Superior temporal gyrus (tissue), 1 donor: ENCODE measurements around the gene DMAP1.
"Not testable (repeated sequence)": the region's sequence is repeated elsewhere in the genome, so short reads cannot be mapped to it uniquely, and the experiment has no call there.

Experiments used
- DNase-seq: peaks from one replicate; pipeline ENCODE4 v3.0.0-alpha.2; 2016; ENCODE audit errors: extremely low spot score

Gene DMAP1

GRCh38 chr1:44213222-44214112, at the start of gene DMAP1:
TSS of gene DMAP1 (plus strand) at chr1:44213471. CDS start at chr1:44213754, 283 bp downstream.
- peak; percentile 94 for DNase-seq

GRCh38 chr1:44168520-44169098, 44.7 kb upstream of the DMAP1 start:
- no peak for DNase-seq

GRCh38 chr1:44170281-44170823, 42.9 kb upstream of the DMAP1 start:
- DNase-seq, result no peak

DNA sequence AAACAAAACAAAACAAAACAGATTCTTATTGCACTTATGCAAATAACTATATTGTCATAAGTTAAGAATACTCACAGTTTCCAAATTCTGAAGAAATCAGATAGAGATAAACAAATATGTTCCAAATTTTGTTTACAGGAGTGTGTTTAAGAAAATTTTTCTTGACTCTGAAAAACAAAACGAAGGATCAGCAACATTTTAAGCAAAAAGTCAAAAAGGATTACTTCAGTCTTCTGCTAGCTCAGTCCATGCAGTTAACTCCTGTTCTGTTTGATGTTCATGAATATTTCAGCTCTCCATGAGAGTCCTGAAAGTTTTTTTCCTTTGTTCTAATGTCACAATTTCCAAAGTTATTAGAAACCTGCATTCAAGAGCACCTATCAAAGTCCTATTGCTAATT, 38.6 kb upstream of the DMAP1 start:
- no peak for DNase-seq

DNA sequence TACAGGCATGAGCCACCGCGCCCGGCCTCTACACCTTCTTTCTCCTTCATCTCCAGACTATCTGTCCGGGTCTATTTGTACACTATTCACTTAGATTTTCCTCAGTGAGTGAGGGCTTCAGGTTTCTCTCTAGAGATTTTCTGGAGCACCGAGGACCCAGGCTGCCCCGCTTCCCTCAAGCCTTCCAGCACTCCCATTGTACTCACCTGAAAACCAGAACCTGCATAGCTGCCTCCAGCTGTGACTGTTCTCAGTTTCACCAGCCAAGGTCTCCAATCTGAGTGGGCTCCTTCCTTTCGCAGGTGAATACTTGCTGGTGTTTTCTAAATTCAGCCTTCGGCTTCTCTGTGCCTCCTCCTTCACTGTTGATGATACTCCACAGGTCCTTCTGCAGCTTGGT, 12.9 kb upstream of the DMAP1 start:
- DNase-seq, result no peak

GRCh38 chr1:44206545-44206944, 6.7 kb upstream of the DMAP1 start:
- not testable (repeated sequence) for DNase-seq

DNA sequence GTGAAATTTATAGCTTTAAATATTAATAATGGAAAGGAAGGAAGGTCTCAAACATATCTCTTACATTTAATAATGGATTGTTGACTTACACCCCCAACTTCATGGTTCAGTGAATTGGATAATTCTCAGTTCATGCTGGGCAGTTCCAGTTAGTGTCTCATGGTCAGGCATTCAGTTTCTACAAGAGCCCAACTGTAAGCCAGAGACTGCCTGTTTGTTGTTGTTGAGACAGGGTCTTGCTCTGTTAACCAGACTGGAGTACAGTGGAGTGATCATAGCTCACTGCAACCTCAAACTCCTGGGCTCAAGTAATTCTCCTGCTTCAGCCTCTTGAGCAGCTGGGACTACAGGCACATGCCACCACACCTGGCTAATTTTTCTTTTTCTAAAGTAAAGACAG, 5.0 kb upstream of the DMAP1 start:
- DNase-seq, result no peak

- DNase-seq, result no peak
Observed at GRCh38 chr1:44210595-44210994, 2.7 kb upstream of the DMAP1 start.

DNA sequence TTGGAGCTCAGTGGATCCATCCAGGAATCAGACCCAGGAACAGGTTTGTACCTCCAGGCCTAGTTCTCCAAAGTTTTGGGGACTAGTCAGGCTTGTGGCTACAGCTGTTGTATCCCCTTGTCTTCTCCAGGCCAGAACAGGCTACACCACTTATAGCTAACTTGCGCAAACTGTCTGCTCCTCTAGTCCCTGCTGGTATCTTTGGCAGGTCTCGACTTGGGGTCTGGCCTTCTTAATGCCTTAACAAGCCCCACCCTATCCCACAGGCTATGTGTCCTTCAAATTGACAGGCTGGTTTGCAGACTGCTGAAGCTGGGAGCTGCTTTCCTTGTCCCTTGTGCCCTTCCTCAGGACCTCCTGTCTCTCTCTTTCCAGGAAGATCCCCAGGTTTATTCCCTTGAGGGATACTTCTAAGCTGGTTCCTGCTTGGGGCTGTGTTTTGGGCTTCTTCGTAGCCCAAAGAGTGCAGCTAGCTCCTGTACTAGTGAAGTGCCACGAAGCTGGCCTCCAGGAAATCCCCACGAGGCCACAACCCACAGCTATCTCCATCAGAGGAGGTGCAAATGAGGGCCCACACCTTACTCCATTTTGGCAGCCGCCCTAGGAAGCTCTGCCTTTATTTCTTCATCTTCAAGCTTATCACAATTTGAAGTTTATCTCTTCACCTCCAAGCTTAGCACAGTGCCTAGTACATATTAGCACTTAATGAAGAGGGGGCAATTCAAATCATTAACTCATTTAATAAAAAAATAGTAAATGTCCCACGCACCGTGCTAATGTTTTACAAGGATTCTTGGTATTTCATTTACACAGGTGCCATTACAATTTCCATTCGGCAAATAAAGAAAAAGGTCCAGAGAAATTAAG, 683 bp upstream of the DMAP1 start:
- DNase-seq, result no peak

DNA sequence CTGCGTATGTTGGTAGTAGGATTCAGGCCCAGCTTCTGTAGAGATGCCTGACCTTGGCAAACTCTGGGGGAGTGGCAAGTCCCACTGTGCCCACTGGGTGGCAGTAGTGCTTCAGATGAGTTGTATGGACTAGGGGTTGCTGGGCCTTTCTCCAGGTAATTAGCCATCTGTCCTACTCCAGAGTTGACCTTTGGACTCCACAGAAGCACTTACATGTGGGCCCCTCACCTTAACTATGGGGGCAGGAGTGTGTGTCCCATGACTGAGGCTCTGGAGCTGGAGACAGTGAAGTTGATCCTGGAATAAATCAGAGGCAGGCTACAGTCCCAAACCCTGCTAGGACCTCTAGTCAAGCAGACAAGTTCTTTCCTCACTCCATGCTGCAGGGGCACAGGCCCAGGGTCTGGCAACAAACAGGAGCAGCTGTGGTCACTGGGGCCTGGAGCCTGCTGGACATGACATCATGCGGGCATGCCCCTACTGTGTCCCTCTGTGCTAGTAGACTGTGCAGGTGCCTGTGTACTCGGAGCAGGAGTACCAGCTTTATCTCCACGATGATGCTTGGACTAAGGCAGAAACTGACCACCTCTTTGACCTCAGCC, 4.6 kb downstream of the DMAP1 start:
- DNase-seq, result peak; percentile 91

DNA sequence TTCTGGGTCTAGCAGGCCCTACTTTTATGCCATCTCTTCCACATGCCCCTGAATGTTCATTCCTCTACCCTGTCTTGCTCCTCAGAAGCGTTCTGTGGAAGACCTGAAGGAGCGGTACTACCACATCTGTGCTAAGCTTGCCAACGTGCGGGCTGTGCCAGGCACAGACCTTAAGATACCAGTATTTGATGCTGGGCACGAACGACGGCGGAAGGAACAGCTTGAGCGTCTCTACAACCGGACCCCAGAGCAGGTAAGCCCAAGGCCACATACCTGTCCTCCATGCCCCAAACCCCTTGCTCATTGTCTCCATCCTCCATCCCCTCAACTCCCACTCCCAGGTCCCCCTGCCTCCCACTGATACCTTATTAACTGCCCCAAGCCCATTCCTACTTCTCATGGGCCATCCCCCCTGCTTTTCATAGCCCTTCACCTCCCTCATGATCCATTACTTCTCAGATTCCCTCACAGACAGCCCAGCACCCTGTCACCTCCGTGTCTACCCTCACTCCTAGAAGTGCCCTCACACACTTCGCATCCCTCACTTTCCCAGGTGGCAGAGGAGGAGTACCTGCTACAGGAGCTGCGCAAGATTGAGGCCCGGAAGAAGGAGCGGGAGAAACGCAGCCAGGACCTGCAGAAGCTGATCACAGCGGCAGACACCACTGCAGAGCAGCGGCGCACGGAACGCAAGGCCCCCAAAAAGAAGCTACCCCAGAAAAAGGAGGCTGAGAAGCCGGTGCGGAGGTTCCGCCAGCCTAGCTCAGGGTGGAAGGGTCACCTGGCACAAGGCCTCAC, 5.4 kb downstream of the DMAP1 start:
- DNase-seq, result no peak

GRCh38 chr1:44219301-44219626, 6.0 kb downstream of the DMAP1 start:
- DNase-seq, result no peak

DNA sequence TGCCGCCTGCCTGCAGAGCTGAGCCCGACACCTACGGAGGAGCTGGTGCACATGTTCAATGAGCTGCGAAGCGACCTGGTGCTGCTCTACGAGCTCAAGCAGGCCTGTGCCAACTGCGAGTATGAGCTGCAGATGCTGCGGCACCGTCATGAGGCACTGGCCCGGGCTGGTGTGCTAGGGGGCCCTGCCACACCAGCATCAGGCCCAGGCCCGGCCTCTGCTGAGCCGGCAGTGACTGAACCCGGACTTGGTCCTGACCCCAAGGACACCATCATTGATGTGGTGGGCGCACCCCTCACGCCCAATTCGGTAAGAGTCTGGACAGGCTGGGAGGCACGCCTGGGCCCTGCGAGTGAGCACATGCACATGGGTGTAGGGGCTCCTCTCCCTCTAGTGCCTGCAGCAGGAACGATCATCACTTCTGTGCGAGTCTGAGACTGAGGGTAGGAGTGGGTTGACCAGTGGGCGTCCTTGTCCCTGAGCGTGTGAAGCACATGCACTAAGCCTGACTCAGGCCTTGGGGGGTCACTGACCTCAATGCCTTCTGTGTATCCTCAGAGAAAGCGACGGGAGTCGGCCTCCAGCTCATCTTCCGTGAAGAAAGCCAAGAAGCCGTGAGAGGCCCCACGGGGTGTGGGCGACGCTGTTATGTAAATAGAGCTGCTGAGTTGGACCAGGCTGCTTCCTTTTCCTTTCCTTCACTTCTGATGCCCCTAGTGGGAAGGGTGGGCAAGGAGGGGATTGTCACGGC, 6.9 kb downstream of the DMAP1 start:
- DNase-seq, result peak; percentile 26

- no peak for DNase-seq
Observed at GRCh38 chr1:44220755-44221154, 7.5 kb downstream of the DMAP1 start.

DNA sequence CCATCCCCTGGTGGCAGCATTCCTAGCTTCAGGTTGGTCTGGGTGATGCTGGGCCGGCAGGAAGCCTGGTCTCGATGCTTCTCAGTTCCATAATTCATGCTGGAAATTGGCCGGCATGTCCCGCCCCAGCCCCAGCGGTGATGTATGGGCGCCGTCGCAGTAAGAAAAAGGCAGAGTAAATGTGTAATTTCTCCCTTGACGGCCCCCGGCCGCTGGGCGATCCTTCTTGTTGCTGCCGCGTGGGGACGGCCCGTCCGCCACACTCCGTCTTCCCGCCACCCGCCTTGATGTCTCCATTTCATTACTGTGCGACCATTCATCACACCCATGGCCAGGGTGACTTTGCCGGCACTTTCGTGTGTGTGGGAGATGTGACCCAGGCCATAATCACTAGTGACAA, 8.5 kb downstream of the DMAP1 start:
- no peak for DNase-seq

GRCh38 chr1:44222397-44223186, 9.3 kb downstream of the DMAP1 start:
- no peak for DNase-seq

GRCh38 chr1:44223187-44223610, 9.9 kb downstream of the DMAP1 start:
- DNase-seq, result no peak

- no peak for DNase-seq
Observed at GRCh38 chr1:44225761-44226160, 12.5 kb downstream of the DMAP1 start.

- no peak for DNase-seq
Observed at GRCh38 chr1:44227211-44227610, 13.9 kb downstream of the DMAP1 start.
